T47D (cell line): Measurements from ENCODE around the gene PPFIBP1.

Experiments
- DNase-seq, 2 experiments: peaks; one replicate each; pipeline versions ENCODE4 v3.0.0 to v3.0.0-alpha.2; 2011 to 2012; ENCODE audit warnings: low read depth in 1 of 2, low spot score in 1 of 2
- JUND ChIP-seq: IDR thresholded peaks from 2 replicates; pipeline ENCODE4 v1.6.1; 2012; ENCODE audit warnings: low read depth
- in situ Hi-C: cut with HindIII; loops from 2 replicates; pipeline ENCODE4 v1.10.0; 2016; ENCODE audit warnings: low sequenced_read_pairs, low pct_unique_long_range_greater_than_20kb

The PPFIBP1 gene

DNA sequence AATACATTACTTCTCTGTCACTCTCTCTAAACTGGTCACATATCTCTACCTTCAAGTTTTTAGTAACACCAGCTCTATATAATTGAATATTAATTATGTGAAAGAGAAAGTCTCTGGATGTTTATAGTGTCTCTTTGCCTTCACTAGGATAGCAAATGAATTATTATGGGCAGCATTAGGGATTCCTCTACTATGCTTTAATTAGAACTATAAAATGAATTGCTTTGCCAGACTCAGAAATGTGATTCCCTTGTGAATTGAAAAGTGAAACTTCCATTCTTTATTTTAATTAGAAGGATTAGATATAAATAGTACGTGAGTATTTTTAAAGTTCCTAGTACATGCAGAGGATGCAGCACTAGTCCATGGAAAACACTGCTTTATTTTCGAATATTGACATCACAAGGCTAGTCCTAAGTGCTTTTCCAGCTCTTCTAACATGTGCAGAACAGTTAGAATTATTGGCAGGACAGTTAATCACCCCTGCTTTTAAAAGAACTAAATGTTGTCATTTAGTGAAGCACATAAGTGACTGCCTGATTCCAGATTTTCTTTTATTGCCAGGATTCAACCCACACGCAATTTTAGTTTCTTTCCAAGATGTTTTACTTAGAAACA, 149.2 kb downstream of the PPFIBP1 start:
- in situ Hi-C loops = no loop called here
- no peak for TF ChIP-seq JUND
- DNase-seq = no peak

DNA sequence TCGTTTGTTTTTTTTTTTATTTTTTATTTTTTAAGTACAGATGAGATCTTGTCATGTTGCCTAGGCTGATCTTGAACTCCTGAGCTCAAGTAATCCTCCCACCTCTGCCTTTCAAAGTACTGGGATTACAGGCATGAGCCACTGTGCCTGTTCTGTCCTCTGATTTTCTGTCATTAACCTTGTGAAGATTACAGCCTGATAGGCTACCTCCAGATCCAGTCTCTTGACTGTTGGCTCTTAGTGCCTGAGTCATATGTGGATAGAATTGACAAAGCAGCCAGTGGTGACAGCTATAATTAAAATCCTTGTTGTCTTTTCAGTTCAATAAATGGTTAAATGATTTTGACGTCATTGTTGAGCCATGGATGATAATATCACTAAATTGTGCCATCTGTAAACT, 151.0 kb downstream of the PPFIBP1 start:
- no peak for DNase-seq
- in situ Hi-C loops = no loop called here

DNA sequence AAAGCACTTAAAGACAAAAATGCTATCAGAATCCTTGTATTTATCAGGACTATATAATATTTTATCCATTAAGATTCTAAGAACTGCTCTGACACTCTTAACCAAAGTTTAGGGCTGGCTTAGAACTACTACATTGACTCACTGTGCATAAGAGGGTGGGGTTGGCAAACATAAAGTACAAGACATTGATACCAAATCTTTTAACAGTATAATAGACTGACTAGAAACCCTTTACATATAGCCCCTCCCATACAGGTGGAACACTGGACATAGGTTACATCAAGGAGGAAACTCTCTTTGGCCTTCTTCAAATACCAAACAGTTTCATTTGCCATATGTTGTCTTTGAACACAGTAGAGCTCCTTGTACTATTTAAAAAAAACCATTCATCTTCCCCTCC, 156.6 kb downstream of the PPFIBP1 start:
- no peak for TF ChIP-seq JUND
- in situ Hi-C loops = no loop called here
- no peak for DNase-seq

More for the DNA sequence above, 151.0 kb downstream of the PPFIBP1 start:
- no peak for TF ChIP-seq JUND

DNA sequence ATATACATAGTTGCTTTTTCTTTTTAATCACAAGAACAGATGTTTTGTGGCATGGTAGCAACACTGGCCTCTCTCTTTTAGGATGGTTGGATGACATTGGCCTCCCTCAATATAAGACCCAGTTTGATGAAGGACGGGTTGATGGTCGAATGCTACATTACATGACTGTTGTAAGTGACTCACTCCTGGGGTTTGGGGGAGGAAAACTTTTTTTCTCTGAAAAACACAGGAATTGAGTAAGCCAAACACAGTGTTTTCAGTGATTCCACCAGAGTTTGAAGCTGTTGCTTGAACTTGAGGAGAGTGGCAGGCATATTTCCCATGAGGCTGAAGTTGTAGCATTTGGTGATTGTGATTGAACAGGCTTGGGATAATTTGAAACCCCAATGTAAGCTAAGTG, 158.5 kb downstream of the PPFIBP1 start:
- in situ Hi-C loops = no loop called here
- no peak for TF ChIP-seq JUND
- DNase-seq = no peak

DNA sequence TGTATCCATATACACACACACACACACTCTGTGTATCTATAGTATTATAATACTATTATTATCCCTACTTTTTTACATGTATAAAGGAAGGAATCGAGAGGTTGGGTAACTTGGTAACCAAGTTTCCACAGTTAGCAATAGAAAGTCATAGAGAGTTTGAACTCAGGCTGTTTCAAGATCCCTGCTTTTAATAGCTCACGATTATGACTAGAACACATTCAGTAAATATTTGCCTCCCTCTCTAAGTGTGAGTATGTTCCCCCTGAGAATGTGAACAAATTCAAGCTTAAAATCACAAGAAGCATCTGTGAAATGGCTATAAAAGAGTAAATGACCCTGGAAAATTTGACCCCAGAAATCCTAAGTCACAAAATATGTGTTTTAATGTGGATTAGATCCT, 161.3 kb downstream of the PPFIBP1 start:
- in situ Hi-C loops = no loop called here
- TF ChIP-seq JUND = no peak
- DNase-seq = no peak

DNA sequence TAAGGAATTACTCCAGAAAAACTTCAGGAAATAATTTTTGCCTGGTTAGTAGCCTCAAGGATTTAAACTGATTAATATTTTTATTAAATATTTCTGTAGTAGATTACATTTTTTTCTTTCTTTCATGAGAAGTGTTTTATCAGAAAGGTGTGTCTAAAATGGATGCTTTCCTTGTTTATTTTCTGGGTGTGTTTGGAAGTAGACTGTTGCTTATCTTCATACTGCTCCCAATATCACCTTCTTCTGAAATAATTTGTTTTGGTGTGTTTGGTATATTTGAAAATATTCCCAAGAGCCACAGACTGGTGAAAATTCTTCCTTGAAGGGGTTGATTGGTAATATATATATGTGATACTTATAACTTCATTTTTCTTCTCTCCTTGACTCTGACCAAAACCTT, 162.1 kb downstream of the PPFIBP1 start:
- in situ Hi-C loops = no loop called here
- DNase-seq = no peak
- TF ChIP-seq JUND = no peak

DNA sequence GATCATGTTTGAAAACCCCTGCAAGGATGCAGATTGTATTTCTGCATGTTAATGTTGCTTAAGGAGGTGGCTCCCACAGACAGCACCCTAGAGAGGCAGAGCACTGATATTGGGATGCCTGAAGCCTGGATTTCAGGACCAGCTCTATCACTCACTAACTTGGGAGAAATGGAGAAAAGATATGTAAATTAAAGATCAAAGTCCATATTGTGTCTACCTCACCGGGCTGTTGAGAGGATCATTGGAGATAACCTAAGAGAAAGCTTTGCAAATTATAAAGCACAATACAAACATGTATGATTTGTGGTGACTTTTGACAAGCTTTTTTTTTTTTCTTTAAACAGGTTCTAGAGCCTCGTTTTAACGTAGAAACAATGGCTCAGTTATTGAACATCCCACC, 164.7 kb downstream of the PPFIBP1 start:
- in situ Hi-C loops = no loop called here
- DNase-seq = no peak
- no peak for TF ChIP-seq JUND

DNA sequence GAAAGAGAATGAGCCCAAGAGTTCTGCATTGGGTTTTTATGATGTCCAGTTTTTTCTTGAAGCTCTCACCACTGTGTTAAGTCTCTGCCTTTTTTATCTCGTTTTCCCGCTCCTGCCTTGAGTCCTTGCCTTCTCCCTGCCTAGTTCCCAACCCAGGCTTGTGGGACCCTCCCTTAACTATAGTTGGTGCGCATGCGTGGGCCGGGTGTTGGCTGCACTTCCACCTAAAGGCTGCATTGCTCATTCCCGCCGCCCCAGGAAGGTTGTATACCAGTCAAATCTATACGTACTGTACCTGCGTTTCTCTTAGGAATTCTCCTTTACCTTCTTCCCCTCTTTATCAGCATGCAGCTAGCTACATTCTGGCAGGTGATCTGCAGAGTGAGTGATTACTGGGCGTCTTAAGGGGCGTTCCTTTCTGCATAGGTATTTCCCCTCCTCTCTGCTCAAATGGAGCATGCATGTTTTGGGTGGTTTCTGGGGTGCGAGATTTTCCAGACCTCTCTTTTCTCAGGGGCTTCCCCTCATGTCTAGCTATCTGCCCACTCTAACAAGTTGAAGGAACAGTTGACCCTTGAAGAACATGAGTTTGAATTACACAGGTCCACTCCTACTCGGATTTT, 165.7 kb downstream of the PPFIBP1 start:
- no peak for TF ChIP-seq JUND
- DNase-seq = no peak
- in situ Hi-C loops = no loop called here

DNA sequence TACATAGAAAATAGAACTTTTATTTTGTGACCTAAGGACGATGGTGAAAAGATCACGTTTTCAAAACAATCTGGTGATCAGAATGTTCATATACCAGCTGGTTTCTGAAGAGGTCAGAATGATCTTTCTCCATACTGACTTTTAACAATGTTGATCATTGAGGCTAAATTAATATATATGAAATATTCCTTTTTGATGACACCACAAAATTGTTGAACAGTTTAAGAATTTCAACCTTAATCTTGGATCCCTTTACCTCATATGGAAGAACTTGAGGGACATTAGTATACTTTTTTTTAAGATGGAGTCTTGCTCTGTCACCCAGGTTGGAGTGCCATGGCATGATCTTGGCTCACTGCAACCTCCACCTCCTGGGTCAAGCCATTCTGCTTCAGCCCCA, 169.4 kb downstream of the PPFIBP1 start:
- in situ Hi-C loops = no loop called here
- DNase-seq = no peak
- TF ChIP-seq JUND = no peak

DNA sequence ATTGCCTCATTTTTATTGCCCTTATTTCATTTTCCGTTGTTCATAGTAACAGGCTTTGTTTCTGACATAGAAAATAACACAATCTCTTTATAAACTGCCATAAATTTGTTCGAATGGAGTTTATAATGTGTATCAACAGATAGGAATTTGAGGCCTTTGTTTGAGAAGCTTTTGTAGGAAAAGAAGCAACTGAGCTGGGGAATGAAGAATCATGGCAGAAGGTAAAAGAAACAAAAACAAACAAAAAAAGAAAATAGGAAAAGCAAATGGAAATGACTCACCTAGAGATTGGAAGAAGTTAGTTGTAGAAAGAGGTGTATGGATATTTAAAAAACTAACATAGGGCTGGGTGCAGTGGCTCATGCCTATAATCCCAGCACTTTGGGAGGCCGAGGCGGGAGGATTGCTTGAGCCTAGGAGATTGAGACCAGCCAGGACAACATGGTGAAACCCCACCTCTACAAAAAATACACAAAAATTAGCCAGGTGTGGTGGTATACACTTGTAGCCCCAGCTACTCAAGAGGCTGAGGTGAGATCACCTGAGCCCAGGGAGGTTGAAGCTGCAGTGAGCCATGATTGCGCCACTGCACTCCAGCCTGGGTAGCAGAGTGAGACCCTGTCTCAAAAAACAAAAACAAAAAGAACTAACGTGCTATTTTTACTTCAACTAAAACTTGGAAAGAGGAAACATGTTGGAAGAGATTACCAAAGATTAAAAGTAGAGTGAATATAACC, 171.7 kb downstream of the PPFIBP1 start:
- no peak for DNase-seq
- in situ Hi-C loops = no loop called here
- no peak for TF ChIP-seq JUND

DNA sequence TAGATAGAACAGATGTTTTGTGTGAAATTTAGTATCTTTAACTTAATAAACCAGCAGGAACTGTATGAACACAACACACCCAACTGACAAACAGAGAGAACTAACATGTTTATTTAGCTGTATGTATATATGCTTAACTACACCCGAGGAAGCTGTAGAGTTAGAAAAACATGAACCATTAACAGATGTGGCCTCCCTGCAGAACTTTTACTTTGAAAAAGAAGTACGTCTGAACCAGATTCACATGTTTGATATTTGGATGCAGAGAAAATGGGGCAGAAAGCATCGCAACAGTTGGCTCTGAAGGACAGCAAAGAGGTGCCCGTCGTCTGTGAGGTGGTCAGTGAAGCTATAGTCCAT, 172.3 kb downstream of the PPFIBP1 start, which contains the start of gene REP15:
Gene REP15 (plus strand): TSS at position 155 of the 360 bp plus-strand sequence. CDS start 116 bp downstream, at position 271.
- in situ Hi-C loops = no loop called here
- no peak for DNase-seq
- no peak for TF ChIP-seq JUND

DNA sequence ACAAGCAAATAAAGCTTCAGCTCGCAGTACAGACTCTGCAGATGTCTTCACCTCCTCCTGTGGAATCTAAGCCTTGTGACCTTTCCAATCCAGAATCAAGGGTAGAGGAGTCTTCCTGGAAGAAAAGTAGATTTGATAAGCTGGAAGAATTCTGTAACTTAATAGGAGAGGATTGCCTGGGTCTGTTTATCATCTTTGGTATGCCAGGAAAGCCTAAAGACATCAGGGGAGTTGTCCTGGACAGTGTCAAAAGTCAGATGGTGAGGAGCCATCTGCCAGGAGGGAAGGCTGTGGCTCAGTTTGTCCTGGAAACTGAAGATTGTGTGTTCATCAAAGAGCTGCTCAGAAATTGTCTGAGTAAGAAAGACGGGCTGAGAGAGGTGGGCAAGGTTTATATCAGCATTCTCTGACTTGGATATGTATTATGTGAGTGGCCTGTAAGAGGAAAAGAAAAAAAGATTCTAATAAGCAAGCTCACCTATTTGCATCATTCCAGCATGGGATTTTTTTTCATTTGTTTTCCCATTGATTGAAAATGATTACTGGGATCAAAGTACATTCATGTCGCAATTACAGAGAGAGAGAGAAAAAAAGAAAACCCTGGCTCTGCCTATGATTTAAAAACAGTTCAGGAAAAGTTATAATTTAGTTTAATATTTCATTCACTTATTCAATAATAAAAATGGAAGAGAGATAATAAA, 173.0 kb downstream of the PPFIBP1 start:
- TF ChIP-seq JUND = no peak
- in situ Hi-C loops = no loop called here
- no peak for DNase-seq

DNA sequence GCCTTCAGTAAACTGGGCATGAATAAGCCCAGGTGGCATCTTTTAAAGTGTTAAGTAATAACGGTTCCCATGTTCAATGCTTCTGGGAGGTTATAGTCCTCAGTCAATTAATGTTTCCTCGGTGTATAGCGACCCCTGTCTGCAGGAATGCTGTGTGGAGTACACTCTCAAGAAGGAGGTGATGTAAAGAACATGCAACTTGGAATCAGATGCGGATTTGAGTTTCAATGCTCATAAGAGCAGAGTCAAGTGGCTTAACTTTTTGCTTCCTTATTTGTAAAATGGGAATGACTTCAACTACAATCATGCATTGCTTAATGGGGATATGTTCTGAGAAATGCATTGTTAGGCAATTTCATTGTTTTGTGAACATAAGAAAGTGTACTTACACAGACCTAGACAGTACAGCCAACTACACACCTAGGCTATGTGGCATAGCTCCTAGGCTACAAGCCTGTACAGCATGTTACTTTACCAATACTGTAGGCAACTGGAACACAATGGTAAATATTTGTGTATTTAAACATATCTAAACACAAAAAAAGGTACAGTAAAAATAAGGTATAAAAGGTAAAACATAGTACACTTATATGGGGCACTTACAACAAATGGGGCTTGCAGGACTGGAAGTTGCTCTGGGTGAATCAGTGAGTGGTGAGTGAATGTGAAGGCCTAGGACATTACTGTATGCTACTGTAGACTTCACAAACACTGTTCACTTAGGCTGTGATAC, 179.9 kb downstream of the PPFIBP1 start:
- no peak for TF ChIP-seq JUND
- in situ Hi-C loops = no loop called here
- DNase-seq = peak; percentile 23 to 91
